Testis (tissue), 5 donors: ENCODE data around the gene ZNF282. TPM values are rescaled to one million over a fixed set of nuclear protein-coding genes. Genes with fewer than 3 reads are reported as not detected.

Experiments
- DNase-seq: peaks from one replicate; pipeline ENCODE4 v3.0.0-alpha.2; 2019
- H3K27ac ChIP-seq, 2 donors: fragments of 200-600 bp; sonication (generic); one replicate each; pipeline ENCODE4 v1.5.1; 2019
- H3K27me3 ChIP-seq: fragments of 200-600 bp; sonication (generic); one replicate; pipeline ENCODE4 v1.5.1; 2019
- H3K36me3 ChIP-seq: fragments of 200-600 bp; sonication (generic); one replicate; pipeline ENCODE4 v1.5.1; 2017; ENCODE audit warnings: low read depth; ENCODE audit errors: missing control alignments
- H3K4me1 ChIP-seq: fragments of 200-600 bp; sonication (generic); one replicate; pipeline ENCODE4 v1.5.1; 2019
- H3K4me3 ChIP-seq, 2 donors: fragments of 200-600 bp; sonication (generic); one replicate each; pipeline ENCODE4 v1.5.1; 2017 to 2019
- H3K9me3 ChIP-seq: fragments of 200-600 bp; sonication (generic); one replicate; pipeline ENCODE4 v1.5.1; 2017
- POLR2A ChIP-seq: fragments of 450-650 bp; IDR thresholded peaks from one replicate; pipeline ENCODE4 v1.6.1; 2017; ENCODE audit warnings: antibody characterized with exemption, mild to moderate bottlenecking, moderate library complexity
- WGBS, 2 donors: methylation state at CpG; one replicate each; pipeline ENCODE4 v1.1.5; 2018; 5-methylcytosine and 5-hydroxymethylcytosine counted together
- intact Hi-C: fragments of 100-400 bp; cut with DNase I; formaldehyde crosslinking; loops from one replicate; pipeline ENCODE4 v1.15.1; 2023; ENCODE audit warnings: low total_unique reads
- long read RNA-seq, 2 donors: transcript quantifications; one replicate each; lab custom pipeline, GENCODE V29; 2026
- polyA plus RNA-seq: library from polyadenylated mRNA; stranded (reverse); fragments of 350-450 nt; fragmentation: Illumina TruSeq; extraction: RNeasy Lipid Tissue Mini Kit (QIAGEN cat#74804); gene quantifications from one replicate; pipeline ENCODE4 v1.2.3, GENCODE V29; 2014; ENCODE audit warnings: low read depth, low replicate concordance; ENCODE audit not compliant: insufficient read depth
- total RNA-seq, 2 donors: library from RNA; depleted of rRNA; stranded (reverse); fragments of >200 nt; gene quantifications; one replicate each; pipeline ENCODE4 v1.2.3, GENCODE V29; 2016
- TF ChIP-seq, protein P1 (sequence below), 3 experiments: fragments of 450-650 bp in 2 of 3; fragments of 200-600 bp in 1 of 3; sonication (generic) in 1 of 3; IDR thresholded peaks; one replicate each; pipeline ENCODE4 v1.5.1; 2016 to 2019; ENCODE audit warnings: antibody characterized with exemption in 3 of 3, mild to moderate bottlenecking in 2 of 3, moderate library complexity in 1 of 3

Gene ZNF282
- total RNA-seq (10 to 100 TPM; 12.2 to 17.6 TPM), polyA plus RNA-seq (9.6 TPM)
- long read RNA-seq, donor 1, transcript ZNF282-204 (8 exons, 3,722 nt): major isoform, 7 of 8 reads
- long read RNA-seq, donor 1, partial matches to known transcripts: 0 of 8 reads
- long read RNA-seq, donor 1, other reads (novel, unspliced or antisense): 0 of 8 reads
- long read RNA-seq, donor 2, transcript ZNF282-204 (8 exons, 3,722 nt): major isoform, 5 of 5 reads
- long read RNA-seq, donor 2, partial matches to known transcripts: 0 of 5 reads
- long read RNA-seq, donor 2, other reads (novel, unspliced or antisense): 0 of 5 reads

DNA sequence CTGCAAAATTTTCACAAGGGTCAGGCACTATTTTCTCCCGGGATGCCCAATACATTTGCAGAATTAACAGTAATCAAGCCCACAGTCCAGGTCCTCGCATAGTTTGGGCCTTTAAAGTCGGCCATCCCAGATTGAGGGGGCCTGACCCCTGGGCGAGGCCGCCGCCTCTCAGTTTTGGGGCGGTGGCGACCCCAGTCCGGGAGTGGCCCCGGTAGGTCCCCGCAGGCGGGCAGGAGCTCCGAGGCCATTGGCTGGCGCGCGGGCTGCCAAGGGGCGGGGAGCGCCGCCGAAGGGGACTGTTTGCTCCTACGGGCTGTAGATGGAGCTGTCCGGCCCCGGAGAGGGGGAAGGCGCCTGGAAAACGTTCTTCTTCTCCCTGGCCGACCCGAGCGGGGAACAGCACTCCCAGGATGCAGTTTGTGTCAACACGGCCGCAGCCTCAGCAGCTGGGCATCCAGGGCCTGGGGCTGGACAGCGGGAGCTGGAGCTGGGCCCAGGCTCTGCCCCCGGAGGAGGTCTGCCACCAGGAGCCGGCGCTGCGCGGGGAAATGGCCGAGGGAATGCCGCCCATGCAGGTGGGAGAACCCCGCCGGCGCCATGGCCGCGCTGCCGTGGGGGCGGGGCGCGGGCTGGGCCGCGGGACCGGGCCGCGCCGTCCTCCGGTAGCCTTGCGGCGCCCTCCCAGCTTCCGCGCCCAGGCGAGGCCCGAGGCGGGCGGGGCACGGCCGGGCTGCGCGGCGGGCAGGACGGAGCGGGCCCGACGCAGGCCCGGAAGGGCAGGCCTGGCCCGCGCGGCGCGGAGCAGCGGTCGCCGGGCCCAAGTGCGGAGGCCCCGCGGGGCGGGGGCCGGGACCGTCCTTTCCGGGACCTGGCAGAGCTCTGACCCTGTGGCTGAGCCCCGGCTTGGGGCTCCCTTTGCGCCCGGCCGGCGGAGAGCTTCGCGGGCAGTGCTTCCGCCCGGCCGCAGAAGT is at the start of gene ZNF282:
Gene ZNF282 (plus strand): TSS at position 367 of the 971 bp plus-strand sequence. CDS start 44 bp downstream, at position 411.
- H3K4me1 ChIP-seq: peaks cover 9% of the 10 kb centered on the region
- H3K9me3 ChIP-seq: no peaks in the 10 kb centered on the region
- peak; percentile 90 for DNase-seq
- H3K27me3 ChIP-seq: no peaks in the 10 kb centered on the region
- TF ChIP-seq, protein P1, sequence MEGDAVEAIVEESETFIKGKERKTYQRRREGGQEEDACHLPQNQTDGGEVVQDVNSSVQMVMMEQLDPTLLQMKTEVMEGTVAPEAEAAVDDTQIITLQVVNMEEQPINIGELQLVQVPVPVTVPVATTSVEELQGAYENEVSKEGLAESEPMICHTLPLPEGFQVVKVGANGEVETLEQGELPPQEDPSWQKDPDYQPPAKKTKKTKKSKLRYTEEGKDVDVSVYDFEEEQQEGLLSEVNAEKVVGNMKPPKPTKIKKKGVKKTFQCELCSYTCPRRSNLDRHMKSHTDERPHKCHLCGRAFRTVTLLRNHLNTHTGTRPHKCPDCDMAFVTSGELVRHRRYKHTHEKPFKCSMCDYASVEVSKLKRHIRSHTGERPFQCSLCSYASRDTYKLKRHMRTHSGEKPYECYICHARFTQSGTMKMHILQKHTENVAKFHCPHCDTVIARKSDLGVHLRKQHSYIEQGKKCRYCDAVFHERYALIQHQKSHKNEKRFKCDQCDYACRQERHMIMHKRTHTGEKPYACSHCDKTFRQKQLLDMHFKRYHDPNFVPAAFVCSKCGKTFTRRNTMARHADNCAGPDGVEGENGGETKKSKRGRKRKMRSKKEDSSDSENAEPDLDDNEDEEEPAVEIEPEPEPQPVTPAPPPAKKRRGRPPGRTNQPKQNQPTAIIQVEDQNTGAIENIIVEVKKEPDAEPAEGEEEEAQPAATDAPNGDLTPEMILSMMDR (IDR thresholded peaks at IDR 0.05): peak in 2 of 3 experiments; percentile 40 to 54
- TF ChIP-seq POLR2A: no peak
- H3K27ac ChIP-seq: peak within 1 kb of the TSS; percentile 58 to 86
- no peaks in the 10 kb centered on the region for H3K36me3 ChIP-seq
- H3K4me3 ChIP-seq: peak within 1 kb of the TSS; percentile 69 to 79
- WGBS, 2 donors: 0% methylated on average over 2 to 23 of the region's 97 CpGs
- intact Hi-C loops: no loop called here

DNA sequence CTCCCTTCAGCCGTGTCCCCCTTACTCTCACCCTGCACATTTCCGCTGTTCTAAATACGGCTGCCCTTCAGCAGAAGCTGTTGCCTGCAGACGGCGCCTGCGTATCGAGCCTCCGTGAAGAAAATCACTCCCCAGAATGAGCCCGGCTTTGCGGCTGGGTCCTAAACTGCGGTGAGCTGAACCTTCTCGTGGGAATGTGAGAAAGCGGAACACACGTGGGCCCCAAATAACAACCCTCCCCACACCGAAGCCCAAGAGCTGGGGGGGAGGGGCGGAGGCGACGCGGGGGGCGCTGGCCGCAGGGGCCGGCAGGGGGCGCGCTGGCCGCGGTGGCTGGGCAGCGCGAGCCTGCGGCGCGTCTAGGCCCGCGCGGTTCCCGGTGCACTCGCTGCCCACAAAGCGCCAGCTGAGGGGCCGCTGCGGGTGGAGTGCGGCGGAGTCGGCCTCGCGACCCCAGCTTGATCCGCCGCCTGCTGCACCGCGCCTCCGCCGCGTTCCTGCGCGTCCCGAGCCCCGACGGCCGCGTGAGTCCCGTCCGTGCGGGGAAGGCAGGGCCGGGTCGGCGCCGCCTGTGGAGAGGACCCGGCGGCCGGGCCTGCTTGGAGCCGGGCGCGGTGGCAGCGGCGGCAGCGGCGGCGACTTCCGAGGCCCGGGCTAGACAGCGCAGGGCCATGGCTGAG is 48.1 kb upstream of the ZNF282 start, which contains the start of gene ZNF398:
Gene ZNF398 (plus strand): TSS at position 382 of the 680 bp plus-strand sequence. CDS start 290 bp downstream, at position 672.
- H3K4me3 ChIP-seq: peak within 1 kb of the TSS; percentile 96
- no peaks in the 10 kb centered on the region for H3K4me1 ChIP-seq
- peak; percentile 74 for DNase-seq
- H3K27ac ChIP-seq: peak within 1 kb of the TSS; percentile 81 to 92
- intact Hi-C loops: no loop called here
- WGBS, 2 donors: 0% methylated on average over 13 to 68 of the region's 79 CpGs
- no peaks in the 10 kb centered on the region for H3K27me3 ChIP-seq
- no peaks in the 10 kb centered on the region for H3K36me3 ChIP-seq
- no peaks in the 10 kb centered on the region for H3K9me3 ChIP-seq
- TF ChIP-seq POLR2A: no peak
- TF ChIP-seq, protein P1 (IDR thresholded peaks at IDR 0.05): peak; percentile 41 to 80 (median 75)

DNA sequence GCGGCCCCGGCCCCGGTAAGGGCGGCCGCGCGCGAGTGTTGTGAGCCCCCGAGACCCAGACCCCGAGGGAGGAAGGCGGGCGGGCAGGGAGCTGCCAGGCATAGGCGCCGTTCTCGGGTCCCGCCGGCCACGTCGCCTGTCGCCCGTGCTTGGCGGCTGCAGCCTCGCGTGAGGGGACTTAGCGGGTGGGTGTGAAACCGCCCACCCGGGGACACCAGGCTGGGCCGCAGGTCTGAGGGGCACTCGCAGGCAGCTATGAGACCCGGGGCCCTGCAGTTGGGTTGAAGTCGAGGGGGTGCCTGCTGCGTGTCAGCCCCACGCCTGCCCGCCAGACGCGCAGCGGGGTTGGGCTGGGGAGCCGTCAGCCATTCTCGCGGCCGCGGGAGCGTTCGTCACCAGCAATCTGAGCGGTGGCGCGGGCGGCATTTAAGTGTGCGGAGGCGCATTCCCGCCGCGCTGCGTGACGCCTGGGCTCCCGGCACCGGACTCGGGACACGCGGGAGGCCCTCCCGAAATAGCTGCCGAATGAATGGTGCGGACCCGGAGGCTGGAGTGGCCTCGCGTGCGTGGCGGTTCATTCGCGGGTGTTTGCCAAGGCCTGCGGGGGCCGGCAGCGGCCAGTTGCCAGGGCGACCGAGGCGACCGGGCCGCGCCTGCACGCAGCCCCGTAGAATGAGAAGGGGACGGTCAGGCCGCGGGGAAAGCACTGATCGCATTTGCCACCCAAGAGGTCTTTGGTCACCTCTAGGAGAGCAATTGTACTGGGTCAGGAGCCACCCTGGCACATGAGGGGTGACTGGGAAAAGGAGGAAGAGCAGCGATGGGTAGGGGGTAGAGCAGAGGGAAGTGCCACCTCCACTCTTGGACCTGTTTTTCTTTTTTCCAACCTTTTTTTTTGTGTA is 47.3 kb upstream of the ZNF282 start:
- WGBS, 2 donors: 0 to 1% methylated on average over 4 to 30 of the region's 86 CpGs

More for the DNA sequence above, 47.3 kb upstream of the ZNF282 start:
- TF ChIP-seq, protein P1 (IDR thresholded peaks at IDR 0.05): no peak
- no peak for TF ChIP-seq POLR2A
- intact Hi-C loops: no loop called here
- Histone ChIP-seq H3K4me3 (peak overlapping the region; percentile 96), H3K4me1 (no peaks in the 10 kb centered on the region), H3K36me3 (no peaks in the 10 kb centered on the region), H3K27ac (peak overlapping the region; percentile 81 to 92), H3K9me3 (no peaks in the 10 kb centered on the region), H3K27me3 (no peaks in the 10 kb centered on the region)
- DNase-seq: peak; percentile 66
